Measurements from ENCODE around the gene MMD2.
"Not testable (repeated sequence)": the region's sequence is repeated elsewhere in the genome, so short reads cannot be mapped to it uniquely, and the experiment has no call there.

MMD2 gene

GRCh38 chr7:4893929-4894475 lies 65.0 kb downstream of the MMD2 start:
- DNase-seq (ENCODE audit: low spot score), result no peak

- DNase-seq (ENCODE audit: low spot score), result not testable (repeated sequence)
These were observed 65.8 kb downstream of the MMD2 start for GRCh38 chr7:4893188-4893587.

GRCh38 chr7:4891522-4891921 lies 67.5 kb downstream of the MMD2 start:
- not testable (repeated sequence) for DNase-seq (ENCODE audit: low spot score)

- DNase-seq (ENCODE audit: low spot score), result no peak
These were observed 69.3 kb downstream of the MMD2 start for GRCh38 chr7:4889682-4890081.

GRCh38 chr7:4888161-4888560 lies 70.8 kb downstream of the MMD2 start:
- no peak for DNase-seq (ENCODE audit: low spot score)

GRCh38 chr7:4886671-4887070 lies 72.3 kb downstream of the MMD2 start:
- no peak for DNase-seq (ENCODE audit: low spot score)

- DNase-seq (ENCODE audit: low spot score), result no peak
These were observed 73.6 kb downstream of the MMD2 start for GRCh38 chr7:4885317-4885807.

GRCh38 chr7:4884164-4884563 lies 74.8 kb downstream of the MMD2 start:
- DNase-seq (ENCODE audit: low spot score), result no peak

GRCh38 chr7:4883372-4884144 lies 75.4 kb downstream of the MMD2 start, which contains the start of gene RADIL:
TSS of gene RADIL (minus strand) at chr7:4883716. CDS start at chr7:4878139, 5,577 bp downstream.
- DNase-seq (ENCODE audit: low spot score), result no peak

GRCh38 chr7:4883033-4883371 lies 76.0 kb downstream of the MMD2 start:
- no peak for DNase-seq (ENCODE audit: low spot score)

- no peak for DNase-seq (ENCODE audit: low spot score)
These were observed 76.6 kb downstream of the MMD2 start for GRCh38 chr7:4882169-4883032.

- no peak for DNase-seq (ENCODE audit: low spot score)
These were observed 78.8 kb downstream of the MMD2 start for GRCh38 chr7:4880218-4880617.

GRCh38 chr7:4879396-4880081 lies 79.4 kb downstream of the MMD2 start:
- no peak for DNase-seq (ENCODE audit: low spot score)

- DNase-seq (ENCODE audit: low spot score), result no peak
These were observed 80.4 kb downstream of the MMD2 start for GRCh38 chr7:4878336-4879335.

- no peak for DNase-seq (ENCODE audit: low spot score)
These were observed 82.4 kb downstream of the MMD2 start for GRCh38 chr7:4876586-4876985.

- no peak for DNase-seq (ENCODE audit: low spot score)
These were observed 83.6 kb downstream of the MMD2 start for GRCh38 chr7:4875391-4875790.

- DNase-seq (ENCODE audit: low spot score), result no peak
These were observed 85.7 kb downstream of the MMD2 start for GRCh38 chr7:4873071-4873944.

GRCh38 chr7:4871930-4872675 lies 86.9 kb downstream of the MMD2 start:
- no peak for DNase-seq (ENCODE audit: low spot score)

GRCh38 chr7:4871056-4871680 lies 87.8 kb downstream of the MMD2 start:
- DNase-seq (ENCODE audit: low spot score), result no peak
